ENCODE data around the gene DNER. TPM values are rescaled to one million over a fixed set of nuclear protein-coding genes. Genes with fewer than 3 reads are reported as not detected.

The DNER gene
- total and polyA plus RNA-seq, 2 experiments from 2014 or later = not detected

DNA sequence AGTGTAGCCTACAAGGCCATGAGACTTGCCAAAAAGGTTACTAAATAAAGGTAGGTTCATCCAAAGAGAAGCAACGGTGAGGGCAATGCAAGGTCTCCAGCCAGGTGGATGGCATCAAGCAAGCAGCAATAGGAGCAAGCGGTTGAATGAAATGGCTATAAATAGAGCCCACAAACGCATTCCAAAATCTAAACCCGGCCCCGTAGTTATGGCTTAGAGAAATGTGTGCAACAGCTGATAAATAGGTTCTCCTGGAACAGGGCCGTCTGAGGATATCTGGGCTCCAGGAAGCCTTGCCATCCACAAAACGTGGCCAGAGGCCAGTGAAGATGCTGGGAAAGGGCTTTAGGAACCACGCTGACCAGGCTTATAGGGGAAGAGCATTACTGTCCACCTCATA, 297.2 kb downstream of the DNER start:
- H3K9me3 ChIP-seq (ENCODE audit: low read depth) = no peaks in the 10 kb centered on the region
- H3K4me3 ChIP-seq = no peak overlapping the region
- H3K27ac ChIP-seq = no peak overlapping the region
- no peaks in the 10 kb centered on the region for H3K27me3 ChIP-seq
- H3K4me1 ChIP-seq (ENCODE audit: low read depth) = no peaks in the 10 kb centered on the region
- DNase-seq (ENCODE audit: low read depth in 1 of 2, low spot score in 1 of 2) = peak in 1 of 2 donors; percentile 78
- H3K36me3 ChIP-seq = no peaks in the 10 kb centered on the region
- TF ChIP-seq, protein P1, sequence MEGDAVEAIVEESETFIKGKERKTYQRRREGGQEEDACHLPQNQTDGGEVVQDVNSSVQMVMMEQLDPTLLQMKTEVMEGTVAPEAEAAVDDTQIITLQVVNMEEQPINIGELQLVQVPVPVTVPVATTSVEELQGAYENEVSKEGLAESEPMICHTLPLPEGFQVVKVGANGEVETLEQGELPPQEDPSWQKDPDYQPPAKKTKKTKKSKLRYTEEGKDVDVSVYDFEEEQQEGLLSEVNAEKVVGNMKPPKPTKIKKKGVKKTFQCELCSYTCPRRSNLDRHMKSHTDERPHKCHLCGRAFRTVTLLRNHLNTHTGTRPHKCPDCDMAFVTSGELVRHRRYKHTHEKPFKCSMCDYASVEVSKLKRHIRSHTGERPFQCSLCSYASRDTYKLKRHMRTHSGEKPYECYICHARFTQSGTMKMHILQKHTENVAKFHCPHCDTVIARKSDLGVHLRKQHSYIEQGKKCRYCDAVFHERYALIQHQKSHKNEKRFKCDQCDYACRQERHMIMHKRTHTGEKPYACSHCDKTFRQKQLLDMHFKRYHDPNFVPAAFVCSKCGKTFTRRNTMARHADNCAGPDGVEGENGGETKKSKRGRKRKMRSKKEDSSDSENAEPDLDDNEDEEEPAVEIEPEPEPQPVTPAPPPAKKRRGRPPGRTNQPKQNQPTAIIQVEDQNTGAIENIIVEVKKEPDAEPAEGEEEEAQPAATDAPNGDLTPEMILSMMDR (IDR thresholded peaks at IDR 0.05; ENCODE audit: low read depth, low read length) = no peak

DNA sequence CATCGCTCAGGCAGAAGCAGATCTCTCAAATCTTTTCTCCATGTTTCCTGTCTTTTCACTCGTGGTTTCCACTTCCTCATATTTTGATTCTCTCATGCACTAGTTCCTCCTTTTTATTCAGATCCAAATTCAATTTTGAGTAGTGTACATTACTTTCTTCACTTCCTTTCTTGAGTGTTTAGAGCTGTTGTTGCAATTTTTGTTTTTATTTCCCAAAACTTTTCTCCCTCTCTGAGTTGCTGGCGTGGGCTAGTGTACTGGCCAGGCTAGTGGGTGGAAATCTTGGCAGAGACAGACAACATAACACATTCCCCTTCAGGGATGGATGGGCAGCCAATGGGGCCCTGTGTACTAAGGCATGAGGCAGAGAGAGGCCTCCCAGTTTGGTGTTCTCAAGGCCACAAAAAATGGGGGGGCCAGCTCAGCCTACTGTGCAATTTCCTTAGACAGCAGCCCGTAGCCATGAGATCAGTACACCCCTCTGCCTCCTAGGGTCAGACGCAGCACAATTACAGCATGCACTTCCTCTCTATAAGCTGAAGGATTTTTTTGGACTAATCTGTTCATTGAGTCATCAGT, 298.1 kb downstream of the DNER start:
- Histone ChIP-seq H3K27me3 (no peaks in the 10 kb centered on the region), H3K9me3 (ENCODE audit: low read depth) (no peaks in the 10 kb centered on the region), H3K4me1 (ENCODE audit: low read depth) (no peaks in the 10 kb centered on the region), H3K4me3 (no peak overlapping the region), H3K36me3 (no peaks in the 10 kb centered on the region), H3K27ac (no peak overlapping the region)
- TF ChIP-seq, protein P1 (IDR thresholded peaks at IDR 0.05; ENCODE audit: low read depth, low read length) = peak; percentile 21
- DNase-seq (ENCODE audit: low read depth in 1 of 2, low spot score in 1 of 2) = peak in 1 of 2 donors; percentile 96

DNA sequence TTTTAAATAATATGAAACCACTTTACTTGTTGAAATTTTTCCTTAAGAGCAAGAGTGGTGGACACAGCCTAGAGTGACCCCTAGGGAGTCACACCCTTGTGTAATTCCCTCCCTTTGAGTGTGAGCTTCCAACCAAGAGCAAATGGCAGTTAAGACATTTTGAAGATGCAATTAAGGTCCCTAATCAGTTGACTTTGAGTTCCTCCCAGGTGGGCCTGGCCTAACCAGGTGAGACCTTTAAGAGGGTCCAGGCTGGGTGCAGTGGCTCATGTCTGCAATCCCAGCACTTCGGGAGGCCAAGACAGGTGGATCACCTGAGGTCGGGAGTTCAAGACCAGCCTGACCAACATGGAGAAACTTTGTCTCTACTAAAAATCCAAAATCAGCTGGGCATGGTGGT, 299.7 kb downstream of the DNER start:
- no peak overlapping the region for H3K27ac ChIP-seq
- H3K9me3 ChIP-seq (ENCODE audit: low read depth) = no peaks in the 10 kb centered on the region
- H3K36me3 ChIP-seq = no peaks in the 10 kb centered on the region
- H3K4me1 ChIP-seq (ENCODE audit: low read depth) = no peaks in the 10 kb centered on the region
- H3K4me3 ChIP-seq = no peak overlapping the region
- TF ChIP-seq, protein P1 (IDR thresholded peaks at IDR 0.05; ENCODE audit: low read depth, low read length) = no peak
- H3K27me3 ChIP-seq = no peaks in the 10 kb centered on the region
- no peak for DNase-seq (ENCODE audit: low read depth in 1 of 2, low spot score in 1 of 2)

DNA sequence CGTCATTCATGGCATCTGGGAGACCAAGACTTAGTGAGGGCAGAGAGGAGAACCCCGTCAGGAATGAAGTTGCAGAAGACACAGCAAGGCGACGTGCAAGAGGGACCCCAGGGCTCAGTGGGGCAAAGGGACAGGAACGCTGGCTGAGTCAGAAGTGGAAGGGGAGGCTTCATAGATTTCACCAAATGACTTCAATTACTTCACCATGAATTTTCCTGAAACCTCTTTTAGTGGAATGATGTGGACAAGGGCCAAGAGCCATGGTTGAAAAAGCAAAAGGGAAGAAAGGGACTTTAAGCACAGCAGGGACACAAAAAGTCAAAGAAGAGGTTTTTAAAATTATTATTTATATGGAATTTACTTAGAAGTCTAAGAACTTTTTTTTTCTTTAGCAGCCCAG, 301.7 kb downstream of the DNER start:
- TF ChIP-seq, protein P1 (IDR thresholded peaks at IDR 0.05; ENCODE audit: low read depth, low read length) = no peak
- Histone ChIP-seq H3K9me3 (ENCODE audit: low read depth) (no peaks in the 10 kb centered on the region), H3K36me3 (no peaks in the 10 kb centered on the region), H3K27me3 (no peaks in the 10 kb centered on the region), H3K4me3 (no peak overlapping the region), H3K27ac (no peak overlapping the region), H3K4me1 (ENCODE audit: low read depth) (no peaks in the 10 kb centered on the region)
- no peak for DNase-seq (ENCODE audit: low read depth in 1 of 2, low spot score in 1 of 2)

DNA sequence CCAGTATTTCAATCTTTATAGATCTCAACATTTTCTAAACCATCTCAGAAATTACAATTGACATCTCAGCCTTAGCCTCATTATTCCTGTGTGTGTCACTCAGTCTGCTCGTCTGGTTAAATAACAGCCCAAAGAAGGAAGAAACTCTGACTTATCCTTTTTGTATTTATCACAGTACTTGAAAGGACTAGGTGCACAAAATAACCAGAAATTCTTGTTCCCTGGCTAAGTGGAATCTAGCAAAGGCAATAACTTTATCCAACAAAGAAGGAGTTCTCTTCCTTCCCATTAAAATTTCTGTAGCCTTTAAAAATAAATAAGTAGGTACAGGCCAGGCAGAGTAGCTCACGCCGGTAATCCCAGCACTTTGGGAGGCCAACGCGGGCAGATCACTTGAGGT, 303.4 kb downstream of the DNER start:
- H3K9me3 ChIP-seq (ENCODE audit: low read depth) = no peaks in the 10 kb centered on the region
- H3K4me1 ChIP-seq (ENCODE audit: low read depth) = no peaks in the 10 kb centered on the region
- no peak for DNase-seq (ENCODE audit: low read depth in 1 of 2, low spot score in 1 of 2)
- TF ChIP-seq, protein P1 (IDR thresholded peaks at IDR 0.05; ENCODE audit: low read depth, low read length) = no peak
- H3K4me3 ChIP-seq = no peak overlapping the region
- no peak overlapping the region for H3K27ac ChIP-seq
- H3K36me3 ChIP-seq = no peaks in the 10 kb centered on the region
- H3K27me3 ChIP-seq = no peaks in the 10 kb centered on the region

All from cardiac muscle cell (in vitro differentiated cells and primary cell).